HG03575 (cell line): ENCODE data around the gene PLAC8.
"Not testable (repeated sequence)": the region's sequence is repeated elsewhere in the genome, so short reads cannot be mapped to it uniquely, and the experiment has no call there.

Source experiments
- ATAC-seq: cut with Tn5 transposase; IDR thresholded peaks from one replicate; pipeline ENCODE4 v1.9.1; 2021; ENCODE audit not compliant: unreplicated experiment, insufficient number of reproducible peaks, low FRiP score; ENCODE audit errors: extremely low read depth

The PLAC8 gene

DNA sequence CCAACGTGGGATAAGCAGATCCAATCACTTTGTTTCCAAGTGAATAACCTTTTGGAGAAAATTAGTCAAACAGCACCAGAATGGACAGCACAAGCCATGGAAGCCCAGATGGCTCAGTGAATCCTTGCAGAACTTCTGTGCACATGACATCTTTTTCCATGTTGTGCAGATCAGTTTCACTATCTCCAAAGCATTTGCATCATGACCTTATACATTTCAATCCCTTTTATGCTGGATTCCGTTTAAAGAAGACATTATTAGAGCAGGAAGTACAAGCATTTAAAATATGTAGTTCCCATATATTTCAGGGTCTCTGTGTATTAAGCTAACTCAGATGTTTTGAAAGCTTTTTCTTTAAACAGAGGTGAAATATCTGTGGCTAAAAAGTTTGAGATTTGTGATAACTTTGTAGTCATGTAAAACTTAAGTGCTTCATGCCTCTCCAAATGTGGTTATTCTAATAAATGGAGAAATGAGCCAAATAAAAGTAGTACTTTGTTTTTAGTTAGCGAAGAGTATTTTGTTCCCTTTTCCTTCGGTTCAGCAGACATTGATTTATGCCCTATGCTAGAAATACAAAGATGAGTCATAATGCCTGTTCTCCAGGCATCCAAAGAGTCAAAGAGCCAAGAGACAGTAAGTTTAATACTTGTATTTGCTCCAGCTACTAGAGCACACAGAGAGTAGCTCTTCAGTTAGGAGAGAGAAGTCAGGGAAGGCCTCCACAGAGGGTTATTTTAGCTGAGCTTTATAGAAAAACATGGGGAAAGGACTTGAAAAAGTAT is 39.0 kb downstream of the PLAC8 start:
- no peak for ATAC-seq

DNA sequence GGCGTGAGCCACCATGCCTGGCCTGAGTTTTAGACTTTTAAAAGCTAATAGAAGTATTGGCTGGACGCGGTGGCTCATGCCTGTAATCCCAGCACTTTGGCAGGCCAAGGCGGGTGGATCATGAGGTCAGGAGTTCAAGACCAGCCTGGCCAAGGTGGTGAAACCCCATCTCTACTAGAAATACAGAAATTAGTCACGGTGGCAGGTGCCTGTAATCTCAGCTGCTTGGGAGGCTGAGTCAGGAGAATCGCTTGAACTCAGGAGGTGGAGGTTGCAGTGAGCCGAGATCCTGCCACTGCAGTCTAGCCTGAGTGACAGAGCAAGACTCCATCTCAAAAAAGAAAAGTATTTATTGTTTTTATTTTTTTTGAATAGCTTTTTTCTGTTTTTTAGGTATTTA is 39.7 kb downstream of the PLAC8 start:
- ATAC-seq, result not testable (repeated sequence)

DNA sequence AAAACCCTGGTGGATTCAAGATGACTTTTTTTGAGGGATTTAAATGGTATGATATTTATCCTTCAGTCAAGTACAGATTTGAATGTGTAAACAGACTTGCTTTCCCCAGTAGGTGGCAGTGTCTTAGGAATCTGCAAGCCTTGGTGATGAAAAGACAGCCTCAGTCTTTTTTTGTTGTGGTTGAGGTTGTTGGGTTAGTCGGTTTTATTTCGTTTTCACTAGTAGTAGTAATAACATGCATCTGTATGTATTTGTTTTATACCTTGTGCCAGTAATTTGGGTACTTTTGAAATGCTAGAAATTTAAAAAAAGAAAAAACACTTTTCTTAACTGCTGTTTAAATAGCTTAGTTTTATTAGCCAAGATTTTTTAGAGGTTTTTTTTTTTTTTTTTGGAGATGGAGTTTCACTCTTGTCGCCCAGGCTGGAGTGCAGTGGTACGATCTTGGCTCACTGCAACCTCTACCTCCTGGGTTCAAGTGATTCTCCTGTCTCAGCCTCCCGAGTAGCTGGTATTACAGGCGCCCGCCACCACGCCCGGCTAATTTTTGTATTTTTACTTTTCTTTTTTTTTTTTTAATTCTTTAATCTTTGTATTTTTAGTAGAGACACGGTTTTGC is 40.3 kb downstream of the PLAC8 start:
- ATAC-seq, result peak; percentile 68

DNA sequence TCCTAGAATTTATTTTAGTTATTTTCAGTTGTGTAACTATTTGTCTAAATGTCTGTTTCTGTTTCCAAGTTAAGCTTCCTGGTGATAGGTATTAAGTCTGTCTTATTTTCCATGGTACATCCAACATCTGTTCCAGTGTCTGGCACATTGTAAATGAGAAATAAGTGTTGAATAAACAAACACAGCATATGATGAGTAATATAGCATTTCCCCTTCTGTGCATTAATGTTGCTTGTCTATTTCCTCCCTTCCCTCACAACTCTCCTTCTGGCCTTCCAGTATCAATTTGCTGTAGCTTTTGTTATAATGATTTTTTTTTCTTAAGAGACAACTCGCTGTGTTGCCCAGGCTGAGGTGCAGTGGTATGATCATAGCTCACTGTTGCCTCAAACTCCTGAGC is 43.4 kb downstream of the PLAC8 start:
- ATAC-seq, result no peak

DNA sequence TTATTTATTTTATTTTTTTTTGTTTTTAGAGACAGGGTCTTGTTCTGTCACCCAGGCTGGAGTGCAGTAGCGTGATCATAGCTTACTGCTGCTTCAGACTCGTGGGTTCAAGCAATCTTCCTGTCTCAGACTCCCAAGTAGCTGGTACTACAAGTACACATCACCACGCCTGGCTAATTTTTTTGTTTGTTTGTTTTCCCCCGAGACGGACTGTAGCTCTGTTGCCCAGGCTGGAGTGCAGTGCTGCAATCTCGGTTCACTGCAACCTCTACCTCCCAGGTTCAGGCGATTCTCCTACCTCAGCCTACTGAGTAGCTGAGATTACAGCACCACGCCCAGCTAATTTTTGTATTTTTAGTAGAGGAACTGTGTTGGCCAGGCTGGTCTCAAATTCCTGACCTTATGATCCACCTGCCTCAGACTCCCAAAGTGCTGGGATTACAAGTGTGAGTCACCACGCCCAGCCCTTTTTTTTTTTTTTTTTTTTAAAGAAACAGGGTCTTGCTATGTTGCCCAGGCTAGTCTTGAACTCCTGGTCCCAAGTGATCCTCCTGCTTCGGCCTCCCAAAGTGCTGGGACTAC is 47.4 kb downstream of the PLAC8 start:
- no peak for ATAC-seq

DNA sequence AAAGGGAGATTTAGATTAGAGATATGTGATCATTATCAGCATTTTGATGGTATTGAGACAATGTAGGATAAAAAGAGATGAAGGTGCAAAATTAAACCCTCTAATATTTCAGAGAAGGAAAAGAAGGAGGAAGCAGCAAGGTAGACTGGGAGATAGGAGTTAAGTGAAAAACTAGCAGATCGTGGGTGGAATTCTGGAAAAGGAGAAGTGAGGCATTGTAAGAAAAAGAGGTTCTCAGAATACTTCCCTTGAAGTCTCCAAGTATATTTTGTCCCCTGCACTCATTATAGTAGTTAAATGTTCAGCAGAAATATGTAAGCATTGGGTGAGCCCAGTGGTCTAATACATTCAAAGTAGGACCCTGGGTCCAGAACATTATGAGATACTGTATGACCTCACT is 49.3 kb downstream of the PLAC8 start:
- no peak for ATAC-seq

DNA sequence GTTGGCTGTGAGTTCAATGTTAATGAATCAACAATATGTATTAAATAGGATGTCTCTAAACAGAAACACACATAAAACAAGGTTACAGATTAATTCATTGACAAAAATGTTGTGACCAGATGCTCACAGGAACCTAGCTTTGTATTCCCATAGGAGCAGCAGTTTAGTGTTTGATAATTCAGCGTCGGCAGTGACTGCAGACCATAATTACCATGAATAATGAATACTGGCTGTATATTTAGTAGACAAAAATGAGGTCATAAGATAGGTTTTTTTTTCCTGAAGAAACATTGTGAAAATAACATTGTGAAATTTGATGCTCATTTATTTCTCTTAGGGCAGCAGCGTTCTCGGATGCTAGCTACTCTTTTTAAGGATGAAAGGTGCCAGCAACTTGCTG is 51.8 kb downstream of the PLAC8 start:
- no peak for ATAC-seq

DNA sequence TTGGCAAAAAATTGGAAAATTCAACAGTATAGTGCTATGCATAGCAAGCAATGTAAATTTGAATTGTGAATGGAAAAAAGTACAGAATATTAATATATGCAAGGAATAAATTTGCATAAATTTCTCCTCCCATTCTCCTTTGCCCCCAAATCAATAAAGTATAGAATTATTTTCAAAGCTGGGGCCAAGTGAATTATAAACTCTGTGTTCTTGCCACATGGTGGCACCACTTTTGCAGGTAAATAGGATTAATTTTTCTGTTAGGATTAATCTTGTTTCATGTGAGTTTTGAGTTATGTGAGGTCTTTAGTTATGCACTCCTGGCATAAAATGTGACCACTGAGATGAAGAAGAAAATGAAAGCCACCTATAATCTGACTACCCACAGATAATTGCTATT is 59.6 kb downstream of the PLAC8 start:
- ATAC-seq, result no peak

DNA sequence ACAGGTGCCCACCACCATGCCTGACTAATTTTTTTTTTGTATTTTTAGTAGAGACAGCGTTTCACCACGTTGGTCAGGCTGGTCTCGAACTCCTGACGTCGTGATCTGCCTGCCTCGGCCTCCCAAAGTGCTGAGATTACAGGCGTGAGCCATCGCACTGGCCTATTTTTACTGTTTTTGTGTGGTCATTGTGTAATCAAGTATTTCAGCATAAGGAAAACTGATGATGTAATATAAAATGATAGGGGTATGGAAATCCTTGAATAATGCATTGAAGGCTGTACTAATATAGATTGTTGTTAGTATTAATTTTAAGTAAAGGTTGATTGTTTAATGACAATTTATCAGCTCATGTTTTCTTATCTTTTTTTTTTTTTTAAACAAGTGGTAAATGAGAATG is 65.7 kb downstream of the PLAC8 start:
- not testable (repeated sequence) for ATAC-seq

DNA sequence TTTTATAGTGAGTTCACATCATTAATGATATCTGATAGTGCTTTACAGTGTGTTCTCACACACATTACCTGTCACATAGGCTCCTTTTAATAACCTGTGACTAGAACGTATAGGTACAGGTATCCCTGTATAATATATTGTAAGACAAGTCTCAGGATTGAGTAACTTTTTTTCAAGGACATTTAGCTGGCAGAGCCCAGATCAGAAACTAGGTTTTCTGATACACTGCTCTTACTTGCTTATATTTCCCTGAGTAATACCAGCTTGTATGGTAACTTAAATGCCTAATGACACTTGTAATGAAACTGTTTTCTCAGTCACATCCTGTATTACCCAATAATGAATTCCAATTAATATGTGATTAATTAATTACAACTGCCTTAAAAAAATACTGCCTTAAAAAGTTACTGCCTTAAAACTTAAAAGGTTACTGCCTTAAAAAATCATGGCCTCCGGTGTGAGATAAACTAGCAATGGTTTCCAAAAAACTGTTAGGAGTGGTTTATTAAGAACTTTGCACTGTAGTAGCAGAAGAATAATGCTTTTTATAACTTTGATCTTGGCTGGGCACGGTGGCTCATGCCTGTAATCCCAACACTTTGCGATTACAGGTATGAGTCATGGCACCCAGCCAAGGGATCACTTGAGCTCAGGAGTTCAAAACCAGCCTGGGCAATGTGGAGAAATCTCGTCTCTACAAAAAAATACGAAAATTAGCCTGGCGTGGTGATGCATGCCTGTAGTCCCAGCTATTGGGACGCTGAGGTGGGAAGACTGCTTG is 67.6 kb downstream of the PLAC8 start:
- ATAC-seq, result no peak

DNA sequence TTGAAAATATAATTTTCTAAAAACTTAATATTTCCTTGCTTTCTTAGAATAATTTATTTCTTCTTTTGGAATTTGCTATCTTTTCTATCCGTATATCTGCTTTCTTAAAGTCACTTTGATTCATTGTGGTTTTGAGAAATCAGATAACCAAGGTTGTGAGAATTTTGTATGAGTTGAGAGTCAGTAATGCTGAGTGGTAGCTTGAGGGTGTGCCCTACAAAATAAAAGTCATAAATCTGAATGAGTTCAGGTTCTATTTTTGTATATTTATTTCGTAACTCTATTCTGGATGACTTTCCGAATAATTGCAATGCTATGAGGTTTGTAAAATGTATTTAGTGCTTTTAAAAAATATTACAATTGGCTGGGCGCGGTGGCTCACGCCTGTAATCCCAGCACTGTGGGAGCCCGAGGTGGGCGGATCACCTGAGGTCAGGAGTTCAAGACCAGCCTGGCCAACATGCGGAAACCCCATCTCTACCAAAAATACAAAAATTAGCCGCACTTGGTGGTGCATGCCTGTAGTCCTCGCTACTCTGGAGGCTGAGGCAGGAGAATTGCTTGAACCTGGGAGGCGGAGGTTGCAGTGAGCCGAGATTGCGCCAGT is 70.6 kb downstream of the PLAC8 start:
- ATAC-seq, result no peak

DNA sequence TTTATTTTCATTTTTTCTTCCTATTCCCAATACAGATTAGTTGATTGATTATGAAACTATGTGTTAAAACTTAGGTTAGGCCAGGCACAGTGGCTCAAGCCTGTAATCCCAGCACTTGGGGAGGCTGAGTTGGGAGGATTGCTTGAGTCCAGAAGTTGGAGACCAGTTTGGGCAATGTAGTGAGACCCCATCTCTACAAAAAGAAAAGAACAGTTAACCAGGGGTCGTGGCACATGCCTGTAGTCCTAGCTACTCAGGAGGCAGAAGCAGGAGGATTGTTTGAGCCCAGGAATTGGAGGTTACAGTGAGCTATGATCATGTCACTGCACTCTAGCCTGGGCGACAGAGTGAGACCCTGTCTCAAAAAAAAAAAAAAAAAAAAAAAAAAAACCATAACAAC is 71.4 kb downstream of the PLAC8 start:
- ATAC-seq, result not testable (repeated sequence)

DNA sequence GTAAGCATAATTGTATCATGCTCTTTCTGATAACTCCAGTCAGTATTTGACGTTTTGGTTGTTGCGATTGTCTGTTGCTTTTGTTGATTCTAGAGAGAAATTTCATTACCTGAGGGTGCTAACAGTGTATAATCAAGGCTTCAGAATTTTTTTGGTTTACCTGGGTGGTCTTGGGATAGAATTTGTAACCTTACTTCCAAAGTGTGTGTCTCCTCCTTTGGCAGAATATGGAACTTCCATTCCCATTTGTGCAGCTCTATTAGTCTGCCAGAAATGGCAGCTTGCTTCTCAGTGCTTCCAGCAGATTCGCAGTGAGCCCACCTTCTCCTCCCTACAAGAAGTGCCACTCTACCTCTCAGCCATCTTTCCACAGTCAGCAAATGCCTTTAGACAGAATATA is 74.3 kb downstream of the PLAC8 start:
- ATAC-seq, result no peak
